Keratinocyte (primary cell): ENCODE results near the gene USP53. TPM values are rescaled to one million over a fixed set of nuclear protein-coding genes. Genes with fewer than 3 reads are reported as not detected.

ENCODE experiments used
- DNase-seq: peaks from one replicate; pipeline ENCODE4 v3.0.0-alpha.2; 2011; ENCODE audit warnings: low read depth, missing footprints, low spot score
- FAIRE-seq: peaks from 2 replicates; lab custom pipeline; 2011; peaks lifted over from hg19 to GRCh38; lab: Jason Lieb, UNC
- H2AFZ ChIP-seq: 2 replicates; pipeline ENCODE4 v1.6.0; 2012; ENCODE audit warnings: low read length, control low read depth, inconsistent platforms; ENCODE audit not compliant: control insufficient read depth
- H3K27ac ChIP-seq: 2 replicates; pipeline ENCODE4 v1.5.1; 2011; ENCODE audit warnings: low read length; ENCODE audit not compliant: control insufficient read depth, insufficient read depth
- H3K27me3 ChIP-seq: 3 replicates; pipeline ENCODE4 v1.6.0; 2011; ENCODE audit warnings: low read length; ENCODE audit not compliant: control insufficient read depth, insufficient read depth; ENCODE audit errors: extremely low read depth
- H3K36me3 ChIP-seq, 2 experiments: 2 replicates in 1 of 2; 3 replicates in 1 of 2; pipeline ENCODE4 v1.5.1; 2011; ENCODE audit warnings: low read length in 2 of 2, mild to moderate bottlenecking in 1 of 2; ENCODE audit not compliant: control insufficient read depth in 2 of 2, insufficient read depth in 2 of 2; ENCODE audit errors: extremely low read depth in 1 of 2
- H3K4me1 ChIP-seq: 3 replicates; pipeline ENCODE4 v1.5.1; 2011; ENCODE audit warnings: low read length; ENCODE audit not compliant: control insufficient read depth, insufficient read depth; ENCODE audit errors: extremely low read depth
- H3K4me2 ChIP-seq: 3 replicates; pipeline ENCODE4 v1.6.0; 2011; ENCODE audit warnings: low read depth, low read length; ENCODE audit not compliant: control insufficient read depth, insufficient read depth; ENCODE audit errors: extremely low read depth
- H3K4me3 ChIP-seq, 3 experiments: fragments of 200-600 bp in 1 of 3; sonication (generic) in 1 of 3; 2 replicates in 2 of 3; 3 replicates in 1 of 3; pipeline ENCODE4 v1.5.1; 2011 to 2016; ENCODE audit warnings: low read length in 3 of 3, mild to moderate bottlenecking in 3 of 3, control low read depth in 2 of 3, inconsistent platforms in 1 of 3, low read depth in 1 of 3, mixed read lengths in 1 of 3, mixed run types in 1 of 3, moderate library complexity in 1 of 3; ENCODE audit not compliant: control insufficient read depth in 2 of 3, insufficient read depth in 2 of 3; ENCODE audit errors: extremely low read depth in 1 of 3
- H3K79me2 ChIP-seq: 2 replicates; pipeline ENCODE4 v1.6.0; 2012; ENCODE audit warnings: low read length; ENCODE audit not compliant: control insufficient read depth, insufficient read depth
- H3K9ac ChIP-seq: 3 replicates; pipeline ENCODE4 v1.6.0; 2011; ENCODE audit warnings: low read length; ENCODE audit not compliant: control insufficient read depth, insufficient read depth; ENCODE audit errors: extremely low read depth
- H3K9me1 ChIP-seq: 3 replicates; pipeline ENCODE4 v1.6.0; 2011; ENCODE audit warnings: low read length; ENCODE audit not compliant: control insufficient read depth, insufficient read depth; ENCODE audit errors: extremely low read depth
- H3K9me3 ChIP-seq: 2 replicates; pipeline ENCODE4 v1.5.1; 2012; ENCODE audit warnings: low read depth, low read length; ENCODE audit not compliant: control insufficient read depth
- H4K20me1 ChIP-seq: 3 replicates; pipeline ENCODE4 v1.6.0; 2011; ENCODE audit warnings: low read length; ENCODE audit not compliant: control insufficient read depth, insufficient read depth; ENCODE audit errors: extremely low read depth
- EZH2 ChIP-seq: IDR thresholded peaks from one replicate; pipeline ENCODE4 v1.6.1; 2012; ENCODE audit warnings: inconsistent platforms, mild to moderate bottlenecking, low read length, moderate library complexity
- dilution Hi-C: fragments of 300-500 bp; cut with MboI; formaldehyde crosslinking; loops from one replicate; pipeline ENCODE4 v1.7.0; 2020; ENCODE audit warnings: low sequenced_read_pairs; ENCODE audit not compliant: extremely low pct_ligation_motif_present
- polyA plus RNA-seq, 5 experiments: library from polyadenylated mRNA; depleted of rRNA in 3 of 5; stranded (reverse) in 3 of 5; stranded (forward) in 1 of 5; unstranded in 1 of 5; fragments of >200 nt; gene quantifications; 1 replicate in 1 of 5; 2 replicates in 3 of 5; 3 replicates in 1 of 5; pipeline versions ENCODE4 v1.2.1 to v1.2.3, GENCODE V29; 2011 to 2012; ENCODE audit warnings: missing spikeins in 2 of 5, low read depth in 1 of 5, low replicate concordance in 1 of 5
- TF ChIP-seq, protein P1 (sequence below), 3 experiments: IDR thresholded peaks in 1 of 3; conservative IDR thresholded peaks in 1 of 3; optimal IDR thresholded peaks in 1 of 3; 2 replicates in 2 of 3; 3 replicates in 1 of 3; pipeline versions ENCODE3 to v1.5.1; 2011; ENCODE audit warnings: low read length in 3 of 3, mild to moderate bottlenecking in 3 of 3, moderate library complexity in 2 of 3, control low read depth in 1 of 3, inconsistent platforms in 1 of 3; ENCODE audit not compliant: insufficient read depth in 2 of 3; ENCODE audit errors: extremely low read depth in 1 of 3

Gene USP53
- polyA plus RNA-seq, 1 donor (not counting 4 experiments of a cell fraction or from before 2014, with no cell fraction given): 29.0 TPM

DNA sequence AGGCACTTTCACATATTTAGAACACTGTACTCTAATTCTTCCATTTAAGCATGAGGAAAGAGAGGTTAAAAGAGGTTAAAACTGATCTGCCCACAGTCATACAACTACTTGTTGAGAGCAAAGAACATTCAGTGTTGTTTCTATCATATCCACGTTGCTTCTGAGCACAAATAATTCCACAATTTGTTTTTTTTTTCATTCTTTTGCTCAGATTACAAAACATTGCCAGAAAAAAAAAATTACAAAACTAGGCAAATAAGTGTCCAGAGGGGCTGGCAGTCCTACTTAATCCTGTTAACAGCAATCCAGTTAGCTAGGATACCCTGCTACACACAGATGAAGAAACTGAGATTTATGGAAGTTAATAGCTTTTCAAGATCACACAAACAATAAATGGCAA is 6.3 kb upstream of the USP53 start:
- Histone ChIP-seq H3K4me1 (peaks cover 35% of the 10 kb centered on the region), H3K9me3 (no peaks in the 10 kb centered on the region), H3K9ac (no peak overlapping the region), H3K4me3 (no peak overlapping the region), H3K27ac (no peak overlapping the region), H3K27me3 (no peaks in the 10 kb centered on the region), H3K36me3 (no peaks in the 10 kb centered on the region), H4K20me1 (no peaks in the 10 kb centered on the region), H3K79me2 (peaks cover 2% of the 10 kb centered on the region), H3K4me2 (no peak overlapping the region), H2AFZ (no peak overlapping the region), H3K9me1 (no peaks in the 10 kb centered on the region)
- FAIRE-seq (no peak), DNase-seq (no peak)
- dilution Hi-C loops: no loop called here
- TF ChIP-seq EZH2: no peak
- TF ChIP-seq, protein P1, sequence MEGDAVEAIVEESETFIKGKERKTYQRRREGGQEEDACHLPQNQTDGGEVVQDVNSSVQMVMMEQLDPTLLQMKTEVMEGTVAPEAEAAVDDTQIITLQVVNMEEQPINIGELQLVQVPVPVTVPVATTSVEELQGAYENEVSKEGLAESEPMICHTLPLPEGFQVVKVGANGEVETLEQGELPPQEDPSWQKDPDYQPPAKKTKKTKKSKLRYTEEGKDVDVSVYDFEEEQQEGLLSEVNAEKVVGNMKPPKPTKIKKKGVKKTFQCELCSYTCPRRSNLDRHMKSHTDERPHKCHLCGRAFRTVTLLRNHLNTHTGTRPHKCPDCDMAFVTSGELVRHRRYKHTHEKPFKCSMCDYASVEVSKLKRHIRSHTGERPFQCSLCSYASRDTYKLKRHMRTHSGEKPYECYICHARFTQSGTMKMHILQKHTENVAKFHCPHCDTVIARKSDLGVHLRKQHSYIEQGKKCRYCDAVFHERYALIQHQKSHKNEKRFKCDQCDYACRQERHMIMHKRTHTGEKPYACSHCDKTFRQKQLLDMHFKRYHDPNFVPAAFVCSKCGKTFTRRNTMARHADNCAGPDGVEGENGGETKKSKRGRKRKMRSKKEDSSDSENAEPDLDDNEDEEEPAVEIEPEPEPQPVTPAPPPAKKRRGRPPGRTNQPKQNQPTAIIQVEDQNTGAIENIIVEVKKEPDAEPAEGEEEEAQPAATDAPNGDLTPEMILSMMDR (optimal IDR thresholded peaks at IDR 0.05 in 1 of 3, IDR thresholded peaks at IDR 0.05 in 1 of 3, conservative IDR thresholded peaks at IDR 0.05 in 1 of 3; ENCODE audit: extremely low read depth in 1 of 3, insufficient read depth in 2 of 3, low read length in 3 of 3): no peak

DNA sequence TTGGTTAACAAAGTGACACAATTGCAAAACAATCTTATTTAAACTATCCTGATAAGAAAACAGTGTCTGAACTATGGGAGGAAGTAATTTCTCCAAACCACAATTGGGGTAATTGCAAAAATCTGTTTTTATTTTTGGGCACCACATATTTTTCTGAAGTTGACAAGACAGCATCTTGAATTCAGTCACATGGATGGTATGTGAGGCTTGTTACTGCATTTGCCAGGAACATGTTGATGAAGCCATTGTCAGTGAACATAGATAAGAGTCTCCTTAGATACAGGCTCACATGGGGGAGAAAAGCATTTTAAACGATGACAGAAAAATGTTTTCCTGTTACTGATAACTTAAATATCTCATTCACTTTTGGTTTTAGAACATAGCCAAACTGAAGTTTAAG is 5.5 kb upstream of the USP53 start:
- Histone ChIP-seq H3K4me3 (no peak overlapping the region), H2AFZ (no peak overlapping the region), H3K4me2 (no peak overlapping the region), H3K9ac (no peak overlapping the region), H3K9me1 (no peaks in the 10 kb centered on the region), H3K36me3 (no peaks in the 10 kb centered on the region), H3K79me2 (peaks cover 4% of the 10 kb centered on the region), H3K27me3 (no peaks in the 10 kb centered on the region), H3K4me1 (peaks cover 36% of the 10 kb centered on the region), H3K27ac (no peak overlapping the region), H4K20me1 (no peaks in the 10 kb centered on the region), H3K9me3 (no peaks in the 10 kb centered on the region)
- DNase-seq: no peak
- dilution Hi-C loops: no loop called here
- peak; percentile 71 for FAIRE-seq
- TF ChIP-seq EZH2: no peak
- TF ChIP-seq, protein P1 (optimal IDR thresholded peaks at IDR 0.05 in 1 of 3, IDR thresholded peaks at IDR 0.05 in 1 of 3, conservative IDR thresholded peaks at IDR 0.05 in 1 of 3; ENCODE audit: extremely low read depth in 1 of 3, insufficient read depth in 2 of 3, low read length in 3 of 3): no peak
